T-helper 2 cell treated with Interferon-gamma antibody and Interleukin-4, amounts not matched to agents 5 μg/mL and 100 μg/mL, for 36 hours (primary cell): ENCODE data around the gene OVOL3.
"Not testable (repeated sequence)": the region's sequence is repeated elsewhere in the genome, so short reads cannot be mapped to it uniquely, and the experiment has no call there.

ENCODE experiments used
- DNase-seq: peaks from one replicate; pipeline ENCODE4 v3.0.0; 2021; ENCODE audit warnings: low spot score
- H3K27ac Mint-ChIP-seq: one replicate; pipeline ENCODE4 v1.8.0; 2021; ENCODE audit warnings: mild to moderate bottlenecking, mixed read lengths
- H3K27me3 Mint-ChIP-seq: one replicate; pipeline ENCODE4 v1.8.0; 2021; ENCODE audit warnings: low read depth, mixed read lengths
- H3K36me3 Mint-ChIP-seq: one replicate; pipeline ENCODE4 v1.8.0; 2021; ENCODE audit warnings: low read depth, mixed read lengths
- H3K4me1 Mint-ChIP-seq: one replicate; pipeline ENCODE4 v1.8.0; 2021; ENCODE audit warnings: low read depth, mixed read lengths
- H3K4me3 Mint-ChIP-seq: one replicate; pipeline ENCODE4 v1.8.0; 2022; ENCODE audit warnings: mild to moderate bottlenecking, moderate library complexity, mixed read lengths
- H3K9me3 Mint-ChIP-seq: one replicate; pipeline ENCODE4 v1.8.0; 2021; ENCODE audit warnings: mixed read lengths

OVOL3 gene

GRCh38 chr19:36110487-36111199 is at the start of gene OVOL3:
Gene OVOL3 (plus strand): TSS chr19:36111143. CDS start chr19:36111203, 60 bp downstream.
- Mint-ChIP-seq H3K4me1 (peaks cover 13% of the 10 kb centered on the region), H3K9me3 (no peaks in the 10 kb centered on the region), H3K27me3 (peaks cover 5% of the 10 kb centered on the region), H3K36me3 (peaks cover 18% of the 10 kb centered on the region), H3K27ac (no peak within 1 kb of the TSS), H3K4me3 (no peak within 1 kb of the TSS)
- DNase-seq: no peak

DNA sequence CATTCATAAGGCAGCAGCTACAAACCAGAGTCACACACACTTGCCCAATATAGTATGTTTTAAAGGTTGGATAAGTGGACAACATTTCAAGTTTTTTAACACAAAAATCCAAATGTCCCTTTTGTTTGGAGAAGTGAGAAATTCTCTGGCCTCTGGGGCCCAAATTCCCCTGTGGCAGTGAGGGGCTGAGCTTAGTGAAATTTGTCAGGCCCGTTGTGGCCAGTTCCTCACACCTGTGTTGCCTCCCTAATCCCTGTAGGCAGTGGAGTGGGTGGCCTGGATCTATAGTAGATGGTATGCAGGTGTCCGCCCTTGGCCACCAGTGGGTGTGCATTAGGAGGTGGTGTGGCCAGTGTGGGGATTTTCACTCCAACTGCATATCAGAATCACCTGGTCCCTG is 49.6 kb upstream of the OVOL3 start:
- DNase-seq: no peak
- no peak overlapping the region for H3K27ac Mint-ChIP-seq
- no peaks in the 10 kb centered on the region for H3K9me3 Mint-ChIP-seq
- peaks cover 13% of the 10 kb centered on the region for H3K4me1 Mint-ChIP-seq
- peaks cover 31% of the 10 kb centered on the region for H3K36me3 Mint-ChIP-seq
- no peak overlapping the region for H3K4me3 Mint-ChIP-seq
- no peaks in the 10 kb centered on the region for H3K27me3 Mint-ChIP-seq

- H3K27ac Mint-ChIP-seq: no peak overlapping the region
- H3K4me3 Mint-ChIP-seq: no peak overlapping the region
- DNase-seq: no peak
- no peaks in the 10 kb centered on the region for H3K27me3 Mint-ChIP-seq
- H3K4me1 Mint-ChIP-seq: no peaks in the 10 kb centered on the region
- H3K9me3 Mint-ChIP-seq: no peaks in the 10 kb centered on the region
- H3K36me3 Mint-ChIP-seq: peaks cover 37% of the 10 kb centered on the region
Measured at GRCh38 chr19:36064826-36065225, 46.1 kb upstream of the OVOL3 start.

DNA sequence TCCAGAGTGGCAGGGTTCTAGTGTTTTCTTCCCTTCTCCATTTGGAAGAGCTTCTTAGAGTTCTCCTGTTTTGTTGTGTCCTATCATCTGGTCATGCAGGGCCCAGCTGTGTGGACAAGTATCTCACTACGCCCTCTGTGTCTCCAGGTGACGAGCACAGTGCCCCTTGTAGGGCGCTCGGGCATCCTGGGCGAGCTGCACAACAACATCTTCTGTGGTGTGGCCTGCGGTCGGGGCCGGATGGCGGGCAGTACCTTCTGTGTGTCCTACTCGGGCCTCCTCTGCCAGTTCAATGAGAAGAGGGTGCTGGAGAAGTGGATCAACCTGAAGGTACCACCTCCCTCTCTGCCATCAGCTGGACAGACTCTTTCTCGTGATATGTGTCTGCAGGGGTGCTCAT is 43.3 kb upstream of the OVOL3 start:
- no peaks in the 10 kb centered on the region for H3K27me3 Mint-ChIP-seq
- peaks cover 48% of the 10 kb centered on the region for H3K36me3 Mint-ChIP-seq
- H3K27ac Mint-ChIP-seq: no peak overlapping the region

GRCh38 chr19:36068810-36069499 is 42.0 kb upstream of the OVOL3 start:
- not testable (repeated sequence) for H3K4me1 Mint-ChIP-seq, H3K9me3 Mint-ChIP-seq, DNase-seq, H3K4me3 Mint-ChIP-seq, H3K27me3 Mint-ChIP-seq, H3K27ac Mint-ChIP-seq
- peaks cover 55% of the 10 kb centered on the region for H3K36me3 Mint-ChIP-seq

More for the DNA sequence above, 43.3 kb upstream of the OVOL3 start:
- no peak for DNase-seq
- H3K4me1 Mint-ChIP-seq: no peaks in the 10 kb centered on the region
- H3K9me3 Mint-ChIP-seq: no peaks in the 10 kb centered on the region
- H3K4me3 Mint-ChIP-seq: no peak overlapping the region

DNA sequence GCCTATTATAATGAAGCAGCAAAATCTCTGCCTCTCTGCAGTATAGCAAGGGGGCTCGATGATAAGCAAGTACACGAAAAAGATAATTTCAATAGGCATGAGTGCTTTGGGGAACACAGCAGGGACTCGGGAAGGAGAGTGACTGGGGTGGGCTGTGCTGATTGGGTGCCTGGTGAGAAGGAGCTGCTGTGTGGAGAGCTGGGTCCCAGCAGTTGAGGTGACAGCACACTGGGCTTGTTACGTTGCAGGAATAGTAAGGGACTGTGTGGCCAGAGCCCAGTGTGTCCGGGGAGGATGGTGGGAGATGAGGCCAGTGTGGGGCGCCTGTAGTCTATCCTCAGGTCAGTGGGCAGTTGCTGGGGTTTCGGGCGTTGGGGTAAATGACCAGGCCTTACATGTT is 38.9 kb upstream of the OVOL3 start:
- no peak overlapping the region for H3K4me3 Mint-ChIP-seq
- H3K36me3 Mint-ChIP-seq: peaks cover 56% of the 10 kb centered on the region
- H3K9me3 Mint-ChIP-seq: no peaks in the 10 kb centered on the region
- no peak for DNase-seq
- no peak overlapping the region for H3K27ac Mint-ChIP-seq
- H3K27me3 Mint-ChIP-seq: no peaks in the 10 kb centered on the region
- H3K4me1 Mint-ChIP-seq: no peaks in the 10 kb centered on the region

GRCh38 chr19:36073121-36073876 is 37.6 kb upstream of the OVOL3 start:
- no peaks in the 10 kb centered on the region for H3K9me3 Mint-ChIP-seq
- no peak overlapping the region for H3K27ac Mint-ChIP-seq
- DNase-seq: no peak
- peaks cover 50% of the 10 kb centered on the region for H3K36me3 Mint-ChIP-seq
- no peaks in the 10 kb centered on the region for H3K27me3 Mint-ChIP-seq
- no peak overlapping the region for H3K4me3 Mint-ChIP-seq
- H3K4me1 Mint-ChIP-seq: no peaks in the 10 kb centered on the region

DNA sequence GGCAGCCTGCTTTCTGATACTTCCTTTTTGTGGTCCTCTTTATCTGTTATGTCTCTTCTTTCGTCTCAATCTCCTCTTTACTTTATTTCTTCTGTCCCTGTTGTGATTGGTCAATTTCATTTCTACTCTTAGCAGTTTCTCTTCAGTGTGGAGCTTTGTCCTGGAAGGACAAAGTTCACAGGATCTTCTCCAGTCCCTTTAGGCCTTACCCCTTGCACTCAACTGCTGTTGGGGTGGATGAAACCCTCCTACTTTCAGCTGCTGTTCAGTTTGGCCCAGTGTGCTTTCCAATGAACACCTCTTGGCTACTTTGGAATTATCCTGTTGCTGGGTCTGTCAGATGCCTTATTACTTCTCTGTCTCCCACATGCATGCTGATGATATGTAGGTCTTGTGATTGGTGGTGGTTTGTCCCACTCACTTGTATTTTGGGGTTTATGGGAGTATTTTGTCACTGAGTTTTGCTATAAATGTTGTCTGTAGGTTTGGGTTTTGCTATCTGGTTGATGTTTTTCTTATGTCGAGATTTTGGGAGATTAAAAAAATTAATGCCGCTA is 31.5 kb upstream of the OVOL3 start:
- H3K27ac Mint-ChIP-seq: no peak overlapping the region

GRCh38 chr19:36081385-36081784 is 29.6 kb upstream of the OVOL3 start:
- Mint-ChIP-seq H3K9me3 (no peaks in the 10 kb centered on the region), H3K36me3 (peaks cover 53% of the 10 kb centered on the region), H3K27me3 (no peaks in the 10 kb centered on the region), H3K4me1 (peaks cover 2% of the 10 kb centered on the region), H3K27ac (no peak overlapping the region), H3K4me3 (no peak overlapping the region)
- no peak for DNase-seq

More for the DNA sequence above, 31.5 kb upstream of the OVOL3 start:
- Mint-ChIP-seq H3K4me3 (no peak overlapping the region), H3K36me3 (peaks cover 50% of the 10 kb centered on the region), H3K27me3 (no peaks in the 10 kb centered on the region), H3K4me1 (peaks cover 2% of the 10 kb centered on the region), H3K9me3 (no peaks in the 10 kb centered on the region)
- DNase-seq: no peak

DNA sequence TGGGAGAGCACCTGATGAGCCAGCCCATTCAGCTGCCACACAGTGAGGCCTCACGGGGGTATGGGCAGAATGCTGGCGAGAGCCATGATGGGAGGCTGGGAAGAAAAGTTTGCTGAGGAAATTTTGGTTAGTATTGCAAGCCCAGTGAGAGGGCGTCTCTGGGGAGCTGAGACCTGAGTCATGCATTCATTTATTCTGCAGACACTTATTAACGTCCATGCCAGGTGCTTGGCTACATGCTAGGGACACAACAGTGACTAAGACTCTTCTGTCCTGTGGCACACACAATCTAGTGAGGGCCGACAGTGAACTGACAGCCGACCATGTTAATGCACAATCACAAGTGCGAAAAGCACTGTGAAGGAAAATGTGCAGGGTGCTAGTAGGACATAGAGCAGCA is 29.0 kb upstream of the OVOL3 start:
- Mint-ChIP-seq H3K36me3 (peaks cover 55% of the 10 kb centered on the region), H3K27me3 (no peaks in the 10 kb centered on the region), H3K4me3 (no peak overlapping the region), H3K4me1 (peaks cover 2% of the 10 kb centered on the region), H3K9me3 (no peaks in the 10 kb centered on the region), H3K27ac (no peak overlapping the region)
- DNase-seq: no peak

DNA sequence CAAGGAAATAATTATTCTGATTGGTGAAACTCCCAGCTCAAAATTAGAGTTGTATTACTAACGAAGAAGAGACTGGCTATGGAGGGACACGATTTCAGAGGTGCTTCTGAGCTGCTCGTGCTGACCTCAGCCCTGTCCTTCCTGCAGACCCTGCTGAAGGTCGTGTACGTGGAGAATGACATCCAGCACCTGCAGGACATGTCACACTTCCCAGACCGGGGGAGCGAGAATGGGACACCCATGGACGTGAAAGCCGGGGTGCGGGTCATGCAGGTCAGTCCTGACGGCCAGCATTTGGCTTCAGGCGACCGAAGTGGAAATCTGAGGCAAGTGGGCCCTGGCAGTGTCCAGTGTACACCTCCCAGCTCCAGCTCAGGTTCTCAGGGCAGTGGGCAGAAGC is 28.0 kb upstream of the OVOL3 start:
- no peaks in the 10 kb centered on the region for H3K27me3 Mint-ChIP-seq
- no peaks in the 10 kb centered on the region for H3K9me3 Mint-ChIP-seq
- H3K4me1 Mint-ChIP-seq: peaks cover 2% of the 10 kb centered on the region
- H3K4me3 Mint-ChIP-seq: no peak overlapping the region
- H3K36me3 Mint-ChIP-seq: peaks cover 50% of the 10 kb centered on the region
- DNase-seq: no peak
- no peak overlapping the region for H3K27ac Mint-ChIP-seq

DNA sequence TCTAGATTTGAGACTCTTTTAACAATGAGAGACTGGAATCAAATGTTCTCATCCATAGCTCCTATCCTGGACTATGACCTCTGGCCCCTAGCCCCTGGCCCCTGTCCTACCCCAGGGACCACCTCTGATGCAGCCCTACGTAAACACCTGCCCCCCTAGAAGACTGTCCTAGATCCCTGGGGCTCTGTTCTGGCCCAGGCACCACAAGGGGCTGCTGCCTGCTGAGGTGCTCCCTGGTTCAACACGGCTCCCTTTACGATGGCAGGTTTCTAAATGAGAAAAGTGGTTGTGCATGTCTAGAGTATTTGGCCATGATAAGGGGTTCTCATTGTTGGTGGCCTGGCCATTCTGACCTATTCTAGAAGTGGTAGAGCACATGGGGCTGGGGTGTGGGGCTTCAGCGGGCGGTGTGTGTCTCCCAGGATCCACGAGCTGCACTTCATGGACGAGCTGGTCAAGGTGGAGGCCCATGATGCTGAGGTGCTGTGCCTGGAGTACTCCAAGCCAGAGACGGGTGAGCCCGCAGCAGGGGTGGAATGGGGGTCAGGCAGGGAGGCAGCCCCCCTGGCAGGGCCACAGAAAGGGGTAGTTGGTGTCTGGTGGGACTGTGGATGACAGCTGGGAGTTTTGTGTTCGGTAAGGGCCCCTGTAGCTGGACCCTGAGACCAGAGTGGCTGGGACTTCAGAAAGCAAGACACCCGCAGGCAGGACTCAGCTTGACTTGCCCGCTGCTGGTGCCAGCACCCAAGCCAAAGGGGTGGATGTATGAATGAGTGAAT is 26.5 kb upstream of the OVOL3 start:
- Mint-ChIP-seq H3K27me3 (no peaks in the 10 kb centered on the region), H3K9me3 (no peaks in the 10 kb centered on the region), H3K4me1 (no peaks in the 10 kb centered on the region), H3K4me3 (no peak overlapping the region), H3K36me3 (peaks cover 55% of the 10 kb centered on the region), H3K27ac (no peak overlapping the region)
- no peak for DNase-seq

DNA sequence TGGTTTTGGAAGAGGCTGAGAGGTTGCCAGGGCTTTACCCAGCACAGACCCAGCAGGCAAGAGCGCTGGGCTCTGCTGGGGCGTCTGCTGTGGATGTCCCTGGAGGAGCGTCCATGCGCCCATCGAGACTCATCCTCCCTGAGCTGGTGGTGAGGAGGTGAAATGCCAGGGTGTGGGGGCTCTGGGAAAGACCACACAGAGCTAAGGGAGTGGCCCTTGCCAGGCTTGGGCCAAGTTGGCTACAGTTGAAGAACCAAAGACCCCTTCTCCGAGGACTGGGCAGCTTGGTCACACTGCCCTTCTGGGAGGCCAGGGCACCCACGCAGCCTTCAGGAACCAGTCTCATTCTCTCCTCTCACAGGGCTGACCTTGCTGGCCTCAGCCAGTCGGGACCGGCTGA is 24.6 kb upstream of the OVOL3 start:
- no peak overlapping the region for H3K27ac Mint-ChIP-seq
- H3K27me3 Mint-ChIP-seq: no peaks in the 10 kb centered on the region
- no peaks in the 10 kb centered on the region for H3K9me3 Mint-ChIP-seq
- peaks cover 51% of the 10 kb centered on the region for H3K36me3 Mint-ChIP-seq
- no peaks in the 10 kb centered on the region for H3K4me1 Mint-ChIP-seq
- DNase-seq: no peak
- no peak overlapping the region for H3K4me3 Mint-ChIP-seq
